ENCODE measurements around the gene KCTD1.

KCTD1 gene

DNA sequence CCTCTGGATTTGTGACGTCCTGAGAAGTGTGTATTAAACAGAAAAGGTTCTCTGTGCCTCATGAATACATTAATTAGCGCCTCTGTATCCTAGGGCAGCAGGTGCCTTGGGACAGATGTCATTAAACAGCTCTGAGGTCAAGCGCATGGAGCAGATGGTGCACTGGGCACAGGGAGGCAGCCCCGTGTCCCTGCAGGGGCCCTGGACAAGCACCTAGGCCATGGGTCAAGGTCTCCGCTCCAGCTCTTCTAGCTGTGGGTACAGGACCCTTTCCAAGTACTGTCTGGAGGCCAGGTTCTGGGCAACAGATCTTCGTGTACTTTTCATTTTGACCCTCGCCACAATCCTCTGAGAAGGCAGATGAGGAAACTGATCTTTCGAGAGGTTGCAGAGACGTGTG, 126.4 kb downstream of the KCTD1 start:
- peaks cover 3% of the 10 kb centered on the region; the same call in 1 of the 2 replicates for H3K4me1 ChIP-seq (ENCODE audit: insufficient read depth, low read length)
- ATAC-seq (ENCODE audit: insufficient read depth, low read depth) (no peak), DNase-seq (no peak)
- no peak overlapping the region for H3K27ac ChIP-seq (ENCODE audit: low read length)
- H3K4me2 ChIP-seq (ENCODE audit: insufficient read depth, low read length) = no peak overlapping the region
- no peaks in the 10 kb centered on the region for H3K27me3 ChIP-seq (ENCODE audit: insufficient read depth, low read length, poor library complexity)
- no peak overlapping the region for H3K4me3 ChIP-seq (ENCODE audit: low read depth in 1 of 2, low read length in 2 of 2)
- H4K20me1 ChIP-seq (ENCODE audit: insufficient read depth, low read length) = no peaks in the 10 kb centered on the region
- no peaks in the 10 kb centered on the region for H3K79me2 ChIP-seq (ENCODE audit: insufficient read depth, low read length)
- no peak for TF ChIP-seq EZH2 (IDR thresholded peaks at IDR 0.05; ENCODE audit: borderline replicate concordance, low read depth, low read length, severe bottlenecking)
- TF ChIP-seq, protein P1, sequence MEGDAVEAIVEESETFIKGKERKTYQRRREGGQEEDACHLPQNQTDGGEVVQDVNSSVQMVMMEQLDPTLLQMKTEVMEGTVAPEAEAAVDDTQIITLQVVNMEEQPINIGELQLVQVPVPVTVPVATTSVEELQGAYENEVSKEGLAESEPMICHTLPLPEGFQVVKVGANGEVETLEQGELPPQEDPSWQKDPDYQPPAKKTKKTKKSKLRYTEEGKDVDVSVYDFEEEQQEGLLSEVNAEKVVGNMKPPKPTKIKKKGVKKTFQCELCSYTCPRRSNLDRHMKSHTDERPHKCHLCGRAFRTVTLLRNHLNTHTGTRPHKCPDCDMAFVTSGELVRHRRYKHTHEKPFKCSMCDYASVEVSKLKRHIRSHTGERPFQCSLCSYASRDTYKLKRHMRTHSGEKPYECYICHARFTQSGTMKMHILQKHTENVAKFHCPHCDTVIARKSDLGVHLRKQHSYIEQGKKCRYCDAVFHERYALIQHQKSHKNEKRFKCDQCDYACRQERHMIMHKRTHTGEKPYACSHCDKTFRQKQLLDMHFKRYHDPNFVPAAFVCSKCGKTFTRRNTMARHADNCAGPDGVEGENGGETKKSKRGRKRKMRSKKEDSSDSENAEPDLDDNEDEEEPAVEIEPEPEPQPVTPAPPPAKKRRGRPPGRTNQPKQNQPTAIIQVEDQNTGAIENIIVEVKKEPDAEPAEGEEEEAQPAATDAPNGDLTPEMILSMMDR (IDR thresholded peaks at IDR 0.05; ENCODE audit: borderline replicate concordance, extremely low read depth, low read length, poor library complexity, severe bottlenecking) = no peak
- no peaks in the 10 kb centered on the region for H3K36me3 ChIP-seq (ENCODE audit: insufficient read depth, low read length)
- H3K9ac ChIP-seq (ENCODE audit: low read depth, low read length) = no peak overlapping the region
- H3K9me3 ChIP-seq (ENCODE audit: insufficient read depth, low read length, severe bottlenecking) = no peaks in the 10 kb centered on the region
- H2AFZ ChIP-seq (ENCODE audit: low read depth, low read length) = no peak overlapping the region

DNA sequence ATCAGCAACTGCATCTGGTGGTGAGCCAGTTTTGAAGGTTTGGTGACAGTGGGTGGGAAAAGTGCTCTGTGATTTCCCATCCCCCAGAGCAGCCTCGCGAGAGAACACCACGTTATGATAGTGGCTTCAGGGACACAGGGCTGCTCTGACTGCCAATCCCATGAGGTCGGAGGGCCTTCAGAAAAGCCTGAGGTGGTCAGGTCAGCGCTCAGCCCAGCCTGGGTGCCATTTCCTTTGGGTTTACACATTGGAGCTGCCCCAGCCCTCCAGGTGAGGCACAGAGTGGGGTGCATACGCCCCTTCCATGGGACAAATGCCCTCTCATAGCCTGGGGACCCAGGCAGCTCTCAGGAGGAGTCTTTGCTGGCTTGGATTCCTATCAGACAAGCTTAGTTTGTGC, 126.8 kb downstream of the KCTD1 start:
- no peaks in the 10 kb centered on the region for H3K79me2 ChIP-seq (ENCODE audit: insufficient read depth, low read length)
- H3K4me1 ChIP-seq (ENCODE audit: insufficient read depth, low read length) = peaks cover 3% of the 10 kb centered on the region; the same call in 1 of the 2 replicates
- no peak overlapping the region for H3K27ac ChIP-seq (ENCODE audit: low read length)
- DNase-seq (no peak), ATAC-seq (ENCODE audit: insufficient read depth, low read depth) (no peak)
- TF ChIP-seq EZH2 (IDR thresholded peaks at IDR 0.05; ENCODE audit: borderline replicate concordance, low read depth, low read length, severe bottlenecking) = no peak
- TF ChIP-seq, protein P1 (IDR thresholded peaks at IDR 0.05; ENCODE audit: borderline replicate concordance, extremely low read depth, low read length, poor library complexity, severe bottlenecking) = no peak
- no peak overlapping the region for H3K4me3 ChIP-seq (ENCODE audit: low read depth in 1 of 2, low read length in 2 of 2)
- no peak overlapping the region for H2AFZ ChIP-seq (ENCODE audit: low read depth, low read length)
- no peaks in the 10 kb centered on the region for H3K36me3 ChIP-seq (ENCODE audit: insufficient read depth, low read length)
- H3K27me3 ChIP-seq (ENCODE audit: insufficient read depth, low read length, poor library complexity) = no peaks in the 10 kb centered on the region
- no peak overlapping the region for H3K4me2 ChIP-seq (ENCODE audit: insufficient read depth, low read length)
- no peaks in the 10 kb centered on the region for H3K9me3 ChIP-seq (ENCODE audit: insufficient read depth, low read length, severe bottlenecking)
- H3K9ac ChIP-seq (ENCODE audit: low read depth, low read length) = no peak overlapping the region
- no peaks in the 10 kb centered on the region for H4K20me1 ChIP-seq (ENCODE audit: insufficient read depth, low read length)

DNA sequence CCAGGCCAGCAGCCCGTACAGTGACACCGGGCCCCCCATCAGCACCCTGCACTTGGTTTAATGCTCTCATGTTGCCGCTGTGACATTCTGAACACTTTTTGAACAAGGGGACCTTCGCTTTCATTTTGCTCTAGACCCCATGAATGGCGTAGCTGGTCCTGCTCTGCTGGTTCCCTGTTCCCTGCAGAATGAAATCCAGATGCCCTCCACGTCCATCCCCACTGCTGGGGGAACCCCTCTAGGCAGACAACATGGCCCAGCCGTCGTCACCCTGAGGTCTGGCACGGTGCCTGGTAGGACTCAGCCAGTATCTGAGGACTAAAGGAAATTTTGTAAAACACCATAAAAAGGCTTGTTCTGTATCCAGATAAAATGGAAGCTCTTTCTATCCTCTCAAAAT, 128.6 kb downstream of the KCTD1 start:
- Histone ChIP-seq H3K79me2 (ENCODE audit: insufficient read depth, low read length) (no peaks in the 10 kb centered on the region), H3K9me3 (ENCODE audit: insufficient read depth, low read length, severe bottlenecking) (no peaks in the 10 kb centered on the region), H4K20me1 (ENCODE audit: insufficient read depth, low read length) (no peaks in the 10 kb centered on the region), H3K4me2 (ENCODE audit: insufficient read depth, low read length) (no peak overlapping the region), H3K4me3 (ENCODE audit: low read depth in 1 of 2, low read length in 2 of 2) (no peak overlapping the region), H3K27me3 (ENCODE audit: insufficient read depth, low read length, poor library complexity) (no peaks in the 10 kb centered on the region), H3K36me3 (ENCODE audit: insufficient read depth, low read length) (no peaks in the 10 kb centered on the region), H3K4me1 (ENCODE audit: insufficient read depth, low read length) (no peaks in the 10 kb centered on the region), H3K9ac (ENCODE audit: low read depth, low read length) (no peak overlapping the region), H3K27ac (ENCODE audit: low read length) (no peak overlapping the region), H2AFZ (ENCODE audit: low read depth, low read length) (no peak overlapping the region)
- DNase-seq = no peak
- ATAC-seq (ENCODE audit: insufficient read depth, low read depth) = no peak
- TF ChIP-seq, protein P1 (IDR thresholded peaks at IDR 0.05; ENCODE audit: borderline replicate concordance, extremely low read depth, low read length, poor library complexity, severe bottlenecking) = no peak
- no peak for TF ChIP-seq EZH2 (IDR thresholded peaks at IDR 0.05; ENCODE audit: borderline replicate concordance, low read depth, low read length, severe bottlenecking)

DNA sequence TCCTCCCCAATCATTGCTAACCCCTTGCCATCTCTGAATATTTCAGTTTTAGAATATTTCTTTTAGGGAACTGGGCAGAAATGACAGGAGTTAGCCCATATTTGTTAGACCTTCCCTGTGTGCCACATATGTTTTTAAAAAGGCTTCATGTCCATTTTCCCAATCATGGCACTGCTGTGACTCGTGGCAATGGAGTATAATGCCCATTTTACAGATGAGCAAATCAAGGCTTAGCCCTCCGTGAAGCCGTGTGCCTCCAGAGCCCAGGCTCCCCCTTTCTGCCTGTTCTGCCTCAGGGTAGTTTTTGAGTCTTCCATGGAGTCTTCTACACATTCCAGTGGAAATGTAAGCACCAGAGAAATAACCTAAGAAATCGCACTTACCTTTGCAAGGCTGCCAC, 130.1 kb downstream of the KCTD1 start:
- no peak overlapping the region for H3K4me3 ChIP-seq (ENCODE audit: low read depth in 1 of 2, low read length in 2 of 2)
- H3K9me3 ChIP-seq (ENCODE audit: insufficient read depth, low read length, severe bottlenecking) = no peaks in the 10 kb centered on the region
- no peak overlapping the region for H3K4me2 ChIP-seq (ENCODE audit: insufficient read depth, low read length)
- no peaks in the 10 kb centered on the region for H3K79me2 ChIP-seq (ENCODE audit: insufficient read depth, low read length)
- H2AFZ ChIP-seq (ENCODE audit: low read depth, low read length) = no peak overlapping the region
- no peaks in the 10 kb centered on the region for H3K27me3 ChIP-seq (ENCODE audit: insufficient read depth, low read length, poor library complexity)
- no peaks in the 10 kb centered on the region for H3K4me1 ChIP-seq (ENCODE audit: insufficient read depth, low read length)
- no peaks in the 10 kb centered on the region for H4K20me1 ChIP-seq (ENCODE audit: insufficient read depth, low read length)
- TF ChIP-seq EZH2 (IDR thresholded peaks at IDR 0.05; ENCODE audit: borderline replicate concordance, low read depth, low read length, severe bottlenecking) = no peak
- TF ChIP-seq, protein P1 (IDR thresholded peaks at IDR 0.05; ENCODE audit: borderline replicate concordance, extremely low read depth, low read length, poor library complexity, severe bottlenecking) = no peak
- no peak overlapping the region for H3K27ac ChIP-seq (ENCODE audit: low read length)
- ATAC-seq (ENCODE audit: insufficient read depth, low read depth) (no peak), DNase-seq (no peak)
- H3K36me3 ChIP-seq (ENCODE audit: insufficient read depth, low read length) = no peaks in the 10 kb centered on the region
- no peak overlapping the region for H3K9ac ChIP-seq (ENCODE audit: low read depth, low read length)

All from DND-41 (cell line).